C4-2B (cell line): ENCODE results near the gene TBX10.
"Not testable (repeated sequence)": the region's sequence is repeated elsewhere in the genome, so short reads cannot be mapped to it uniquely, and the experiment has no call there.

Experiments used
- ZFX ChIP-seq: fragments of 450-650 bp; IDR thresholded peaks from 2 replicates; pipeline ENCODE4 v1.6.1; 2017
- TF ChIP-seq, protein P1 (sequence below): fragments of 450-650 bp; conservative IDR thresholded peaks from 2 replicates; pipeline ENCODE4 v1.5.1; 2017; ENCODE audit warnings: mild to moderate bottlenecking

DNA sequence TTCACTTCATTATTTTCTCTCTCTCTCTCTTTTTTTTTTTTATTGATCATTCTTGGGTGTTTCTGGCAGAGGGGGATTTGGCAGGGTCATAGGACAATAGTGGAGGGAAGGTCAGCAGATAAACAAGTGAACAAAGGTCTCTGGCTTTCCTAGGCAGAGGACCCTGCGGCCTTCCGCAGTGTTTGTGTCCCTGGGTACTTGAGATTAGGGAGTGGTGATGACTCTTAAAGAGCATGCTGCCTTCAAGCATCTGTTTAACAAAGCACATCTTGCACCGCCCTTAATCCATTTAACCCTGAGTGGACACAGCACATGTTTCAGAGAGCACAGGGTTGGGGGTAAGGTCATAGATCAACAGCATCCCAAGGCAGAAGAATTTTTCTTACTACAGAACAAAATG lies 42.1 kb downstream of the TBX10 start:
- TF ChIP-seq, protein P1, sequence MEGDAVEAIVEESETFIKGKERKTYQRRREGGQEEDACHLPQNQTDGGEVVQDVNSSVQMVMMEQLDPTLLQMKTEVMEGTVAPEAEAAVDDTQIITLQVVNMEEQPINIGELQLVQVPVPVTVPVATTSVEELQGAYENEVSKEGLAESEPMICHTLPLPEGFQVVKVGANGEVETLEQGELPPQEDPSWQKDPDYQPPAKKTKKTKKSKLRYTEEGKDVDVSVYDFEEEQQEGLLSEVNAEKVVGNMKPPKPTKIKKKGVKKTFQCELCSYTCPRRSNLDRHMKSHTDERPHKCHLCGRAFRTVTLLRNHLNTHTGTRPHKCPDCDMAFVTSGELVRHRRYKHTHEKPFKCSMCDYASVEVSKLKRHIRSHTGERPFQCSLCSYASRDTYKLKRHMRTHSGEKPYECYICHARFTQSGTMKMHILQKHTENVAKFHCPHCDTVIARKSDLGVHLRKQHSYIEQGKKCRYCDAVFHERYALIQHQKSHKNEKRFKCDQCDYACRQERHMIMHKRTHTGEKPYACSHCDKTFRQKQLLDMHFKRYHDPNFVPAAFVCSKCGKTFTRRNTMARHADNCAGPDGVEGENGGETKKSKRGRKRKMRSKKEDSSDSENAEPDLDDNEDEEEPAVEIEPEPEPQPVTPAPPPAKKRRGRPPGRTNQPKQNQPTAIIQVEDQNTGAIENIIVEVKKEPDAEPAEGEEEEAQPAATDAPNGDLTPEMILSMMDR = not testable (repeated sequence)
- not testable (repeated sequence) for TF ChIP-seq ZFX
